IPS-NIHi7 (cell line): Measurements from ENCODE around the gene NACC2.

ENCODE experiments used
- DNase-seq: peaks from one replicate; pipeline ENCODE4 v3.0.0; 2012; ENCODE audit warnings: mixed read lengths; ENCODE audit errors: extremely low spot score

The NACC2 gene

DNA sequence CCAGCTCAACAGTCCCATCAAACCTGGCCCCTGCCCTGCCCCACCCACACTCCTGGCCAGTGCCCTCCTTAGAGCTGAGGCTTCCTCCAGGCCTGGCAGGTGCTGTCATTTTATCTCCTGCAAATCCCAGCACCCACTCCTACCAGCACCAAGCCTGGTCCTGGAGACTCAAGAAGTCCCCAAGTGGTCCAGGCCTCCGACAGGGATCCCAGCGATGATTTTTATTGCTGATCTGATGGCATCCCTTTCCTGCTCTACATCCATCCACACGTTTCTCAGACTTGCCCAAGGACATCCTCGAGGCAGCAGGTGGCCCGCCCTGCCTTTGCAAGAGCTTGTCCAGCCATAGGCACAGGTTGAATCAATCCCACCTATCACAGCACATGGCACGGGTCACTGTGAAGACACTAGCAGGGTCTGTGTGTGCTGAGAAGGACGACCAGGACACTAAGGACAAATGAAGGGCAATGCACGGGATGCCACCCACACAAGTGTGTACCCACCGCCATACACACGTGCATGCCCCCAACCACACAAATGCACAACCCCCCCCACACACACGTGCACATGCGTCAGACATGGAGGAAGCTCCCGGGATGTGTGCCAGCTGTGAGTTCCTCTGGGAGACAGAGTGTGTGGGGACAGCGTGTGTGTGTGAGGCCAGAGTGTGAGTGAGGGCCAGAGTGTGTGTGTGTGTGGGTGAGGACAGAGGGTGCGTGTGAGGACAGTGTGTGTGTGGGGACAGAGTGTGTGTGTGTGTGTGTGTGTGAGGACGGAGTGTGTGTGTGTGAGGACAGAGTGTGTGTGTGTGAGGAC, 71.5 kb downstream of the NACC2 start:
- no peak for DNase-seq

- no peak for DNase-seq
Observed at GRCh38 chr9:136022731-136023409, 72.2 kb downstream of the NACC2 start.

DNA sequence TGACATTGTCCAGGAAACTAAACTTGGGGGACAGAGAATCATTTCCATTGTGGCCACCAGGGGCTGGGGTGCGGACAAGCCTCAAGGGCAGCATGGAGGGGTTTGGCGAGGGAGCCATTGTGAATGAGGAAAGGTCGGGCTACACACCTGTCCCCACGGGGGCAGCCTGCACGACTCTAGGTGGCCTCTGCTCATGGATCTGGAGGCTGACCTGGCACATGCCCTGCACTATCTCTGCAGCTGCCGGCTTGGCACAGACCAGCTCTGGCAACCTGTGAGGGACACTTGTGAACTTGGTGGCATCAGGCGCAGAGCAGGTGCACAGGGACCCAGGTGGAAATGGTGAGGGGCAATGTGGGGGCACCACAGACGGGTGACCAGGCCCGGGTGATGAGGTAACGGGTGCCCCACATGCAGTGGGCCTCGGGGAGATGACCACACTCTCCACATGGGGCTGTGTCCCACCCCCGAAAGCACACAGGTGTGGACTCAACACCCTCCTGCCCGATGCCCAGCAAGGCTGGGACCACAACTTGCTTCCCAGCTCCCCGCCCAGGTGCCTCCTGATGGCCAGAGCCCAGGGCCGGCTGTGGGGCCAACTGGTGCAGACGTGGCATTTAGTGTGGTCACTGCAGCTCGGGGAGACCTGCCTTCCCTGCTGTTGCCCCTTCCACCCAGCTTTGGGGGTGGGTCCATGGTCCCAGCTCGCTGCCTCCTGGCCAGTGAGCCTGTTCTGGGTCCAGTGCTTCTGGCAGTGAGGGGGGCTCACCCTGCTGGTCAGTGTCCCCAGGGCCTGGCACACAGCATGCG, 73.0 kb downstream of the NACC2 start:
- no peak for DNase-seq

DNA sequence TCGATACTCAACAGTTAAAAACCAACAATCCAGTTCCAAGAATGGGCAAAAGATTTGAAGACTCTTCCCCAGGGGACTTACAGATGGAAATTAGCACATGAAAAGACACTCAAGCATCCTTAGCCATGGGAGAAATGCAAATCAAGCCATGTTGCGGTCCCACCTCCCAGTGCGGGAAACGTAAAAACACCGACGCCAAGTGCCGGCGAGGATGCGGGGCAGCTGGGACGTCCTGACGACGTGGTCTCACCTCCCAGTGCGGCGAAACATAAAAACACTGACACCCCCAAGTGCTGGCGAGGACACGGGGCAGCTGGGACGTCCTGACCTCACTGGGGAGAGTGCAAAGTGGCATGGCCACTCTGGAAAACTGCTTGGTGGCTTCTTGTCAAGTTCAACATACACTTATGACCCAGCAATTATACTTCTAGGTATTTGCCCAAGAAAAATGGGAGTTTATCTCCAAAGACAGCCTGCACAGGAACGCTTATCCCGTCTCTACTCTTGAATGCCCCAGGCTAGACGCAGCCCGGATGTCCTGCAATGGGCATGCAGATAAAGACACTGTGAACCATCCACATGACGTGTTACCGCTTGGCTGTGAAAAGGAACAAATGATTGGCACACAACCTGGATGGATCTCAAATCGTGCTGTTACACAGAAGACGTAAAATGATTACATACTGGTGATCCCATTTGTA, 73.8 kb downstream of the NACC2 start:
- no peak for DNase-seq

DNA sequence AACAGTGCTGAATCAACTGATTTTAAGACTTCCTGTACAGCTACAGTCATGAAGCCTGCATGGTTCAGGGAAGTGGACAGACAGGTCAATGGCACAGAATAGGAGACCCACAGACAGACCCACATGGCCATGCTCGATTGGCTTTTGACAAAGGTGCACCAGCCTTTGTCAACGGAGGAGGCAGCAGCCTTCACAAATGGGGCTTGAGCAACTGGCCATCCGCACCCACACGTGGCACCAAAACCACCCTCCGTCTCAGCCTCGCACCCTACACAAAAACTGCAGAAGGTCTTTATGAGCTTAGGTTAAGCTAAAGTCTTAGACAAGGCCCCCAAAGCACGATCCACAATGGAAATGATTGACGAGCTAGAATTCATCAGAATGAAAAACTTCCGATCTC, 74.4 kb downstream of the NACC2 start:
- DNase-seq, result no peak

DNA sequence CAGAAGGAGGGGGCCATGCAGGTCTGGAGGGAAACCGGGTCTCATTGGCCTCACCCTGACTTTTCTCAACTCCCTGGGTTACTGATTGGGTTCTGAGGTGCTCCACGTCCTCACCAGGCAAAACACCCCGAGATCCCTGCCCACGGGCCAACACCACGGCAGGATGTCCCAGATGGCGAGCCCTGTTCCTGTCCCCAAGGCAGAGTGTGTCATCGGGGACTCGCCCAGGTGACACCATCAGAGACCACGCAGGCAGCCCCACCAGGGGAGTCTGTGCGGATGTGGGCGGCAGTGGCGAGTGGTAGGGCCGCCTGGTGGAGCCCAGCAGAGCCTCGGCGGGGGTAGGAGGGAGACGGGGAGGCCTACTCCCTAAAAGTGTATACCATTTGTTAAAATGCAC, 74.9 kb downstream of the NACC2 start:
- DNase-seq, result no peak

DNA sequence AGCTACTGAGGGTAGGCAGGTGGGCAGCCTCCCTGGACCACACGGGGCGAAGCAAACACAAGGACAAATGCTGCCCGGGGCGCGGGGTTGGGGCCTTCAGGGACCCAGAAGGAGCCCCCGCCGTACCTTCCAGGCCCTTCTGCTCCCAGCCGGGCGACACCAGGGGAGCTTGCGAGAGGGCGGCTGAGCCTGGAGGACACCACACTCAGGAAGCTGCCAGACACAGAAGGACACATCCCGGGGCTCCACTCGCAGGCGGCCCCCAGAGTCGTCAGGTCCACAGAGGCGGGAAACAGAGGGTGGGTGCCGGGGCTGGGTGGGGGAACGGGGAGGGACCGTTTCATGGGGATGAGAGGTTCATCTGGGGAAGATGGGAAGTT, 75.4 kb downstream of the NACC2 start:
- no peak for DNase-seq

GRCh38 chr9:136019041-136019680, 75.9 kb downstream of the NACC2 start:
- no peak for DNase-seq

DNA sequence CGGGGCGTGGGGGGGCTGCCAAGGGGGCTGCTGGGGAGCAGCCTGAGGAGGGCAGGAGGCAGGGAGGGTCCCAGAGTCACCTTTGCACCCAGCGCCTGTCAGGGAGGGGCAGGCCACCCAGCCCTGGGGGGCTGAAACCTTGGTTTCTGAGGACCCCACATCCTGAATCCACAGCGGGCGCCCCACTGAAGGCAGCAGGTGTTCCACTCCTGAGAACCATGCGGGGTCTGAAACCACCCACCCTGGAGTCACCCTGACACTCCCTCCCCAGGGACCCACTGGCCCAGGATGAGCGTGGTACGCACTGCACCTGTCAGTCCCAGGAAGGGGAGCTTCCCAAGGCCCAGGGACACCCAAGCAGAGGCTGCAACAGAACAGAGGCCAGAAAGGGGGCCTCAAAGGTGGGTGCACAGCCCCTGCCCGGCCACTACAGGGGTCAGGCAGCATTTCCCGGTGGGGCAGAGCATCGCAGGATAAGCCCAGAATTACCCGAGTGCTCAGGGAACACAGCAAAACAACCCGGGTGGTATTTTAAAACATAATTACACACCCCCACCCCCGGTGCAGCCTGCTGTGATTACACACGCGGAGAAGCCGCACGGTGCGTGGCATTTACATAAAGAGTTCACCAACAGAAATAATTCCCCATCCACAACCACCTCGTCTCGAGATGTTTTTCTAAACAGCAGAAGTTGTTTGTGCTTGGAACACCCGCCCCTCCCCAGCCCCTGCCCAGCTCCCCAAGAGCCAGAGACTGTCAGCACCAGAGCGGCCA, 76.6 kb downstream of the NACC2 start:
- DNase-seq, result no peak

DNA sequence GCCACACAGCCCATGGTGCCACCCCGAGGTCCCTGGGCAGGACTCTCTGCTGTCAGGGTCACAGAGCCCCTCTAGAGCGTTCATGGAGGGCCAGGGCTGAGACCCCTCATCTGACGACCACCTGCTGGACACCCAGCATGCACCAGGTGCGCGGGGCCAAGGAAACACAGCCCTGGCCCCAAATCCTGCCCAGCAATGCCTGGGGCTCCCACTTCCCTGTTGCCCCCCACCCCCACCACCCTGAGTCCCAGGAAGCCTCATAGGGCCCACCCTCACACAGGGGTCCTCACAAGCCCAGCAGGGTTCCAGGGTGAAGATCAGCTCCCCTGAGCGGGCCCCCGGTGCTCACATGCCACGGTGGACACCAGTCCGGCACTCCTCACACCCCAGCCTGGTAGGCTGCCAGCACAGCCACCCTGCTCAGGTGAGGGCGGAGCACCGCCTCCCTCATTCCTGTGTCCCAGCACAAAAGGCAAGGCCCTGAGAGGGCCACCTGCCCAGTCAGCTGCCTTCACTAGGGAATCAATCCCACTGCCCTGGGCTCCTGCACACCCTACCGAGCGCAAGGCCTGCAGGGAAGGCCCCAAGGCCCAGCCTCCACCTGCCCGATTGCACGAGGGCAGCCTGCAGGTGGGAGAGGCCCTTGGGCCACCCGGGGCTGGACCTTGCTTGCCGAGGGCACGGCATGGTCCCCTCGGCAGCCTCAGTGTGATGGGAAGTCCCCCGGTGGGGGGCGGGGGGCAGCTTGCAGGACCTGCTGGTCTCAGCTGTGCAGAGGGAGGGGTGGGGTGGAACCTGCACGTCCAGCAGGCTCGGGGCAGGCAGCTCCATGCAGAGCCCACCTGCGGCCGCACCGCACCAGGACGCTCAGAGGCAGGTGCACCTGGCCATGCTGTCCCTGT, 77.5 kb downstream of the NACC2 start:
- DNase-seq, result no peak

- DNase-seq, result no peak
Observed at GRCh38 chr9:136016572-136017288, 78.4 kb downstream of the NACC2 start.

DNA sequence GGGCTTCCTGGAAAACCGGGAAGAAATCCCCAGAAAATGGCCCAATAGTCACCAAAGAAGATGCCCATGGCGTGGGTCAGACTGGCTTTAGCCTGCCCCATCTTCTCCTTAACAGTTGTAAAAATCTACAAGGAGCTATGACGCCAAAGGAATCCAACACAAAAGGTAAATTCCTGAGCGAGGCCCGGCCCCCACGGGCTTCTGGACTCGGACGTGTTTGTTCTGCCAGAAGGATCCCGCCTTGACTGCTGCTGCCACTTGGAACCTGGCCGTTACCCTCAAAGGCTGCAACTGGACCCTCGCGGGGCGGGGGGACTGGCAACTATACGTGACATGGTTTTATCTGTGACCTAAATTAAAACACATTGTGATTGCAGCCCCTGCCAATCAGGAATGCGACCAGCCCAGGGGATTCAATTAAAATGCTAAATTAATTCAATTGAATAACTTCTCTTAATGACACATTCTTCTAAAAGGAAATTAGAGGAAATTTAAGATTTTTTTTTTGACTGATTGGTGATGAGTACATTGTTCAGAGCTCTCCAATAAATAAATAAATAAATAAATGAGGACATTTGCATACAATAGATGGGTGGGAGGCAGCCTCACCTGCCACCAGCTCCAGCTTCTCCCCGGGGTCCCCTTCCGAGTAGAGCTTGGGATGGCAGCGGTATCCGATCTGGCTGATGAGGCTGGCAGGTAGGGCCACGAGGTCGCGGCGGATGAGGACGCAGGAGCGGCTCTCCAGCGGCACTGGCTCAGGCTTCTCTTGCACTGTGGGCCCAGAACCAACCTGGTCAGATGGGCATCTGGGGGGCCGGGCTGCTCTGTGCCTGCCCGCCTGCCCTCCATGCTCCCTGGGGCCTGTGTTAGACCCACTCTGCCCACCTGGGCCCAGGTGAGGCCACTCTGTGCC, 79.2 kb downstream of the NACC2 start:
- no peak for DNase-seq

DNA sequence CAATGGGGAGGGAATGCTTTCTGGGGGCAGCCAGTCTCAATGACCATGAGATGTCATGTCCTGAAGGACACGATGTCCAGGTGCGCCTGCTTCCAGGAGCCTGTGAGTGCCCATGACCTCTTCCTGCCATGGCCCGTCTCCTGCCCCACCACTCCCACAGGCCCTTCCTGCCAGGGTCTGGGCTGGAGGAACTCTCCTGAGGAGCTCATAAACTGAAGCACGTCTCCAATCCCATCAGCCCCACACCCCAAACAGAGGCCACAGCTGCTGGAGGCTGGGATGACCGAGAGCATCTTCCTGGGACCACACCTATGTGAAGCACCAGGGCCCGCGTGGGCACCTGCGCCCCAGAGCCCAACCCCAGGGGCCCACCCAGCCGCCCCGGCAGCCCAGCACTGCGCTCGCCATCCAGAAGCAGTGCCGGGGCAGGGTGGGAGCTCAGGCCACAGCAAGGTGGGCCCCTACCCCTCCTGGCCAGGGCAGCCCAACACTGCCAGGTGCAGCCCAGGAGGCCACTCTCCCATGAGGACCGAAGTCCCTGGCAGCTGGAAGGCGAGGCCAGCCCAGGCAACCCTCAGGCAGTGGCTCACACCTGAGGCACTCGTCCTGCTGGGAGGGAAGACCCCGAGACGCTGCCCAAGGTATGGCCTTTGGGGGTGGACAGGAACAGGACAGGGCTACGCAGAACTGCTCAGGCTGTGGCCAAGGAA, 80.0 kb downstream of the NACC2 start:
- DNase-seq, result no peak

- DNase-seq, result no peak
Observed at GRCh38 chr9:136014147-136014923, 80.8 kb downstream of the NACC2 start.

DNA sequence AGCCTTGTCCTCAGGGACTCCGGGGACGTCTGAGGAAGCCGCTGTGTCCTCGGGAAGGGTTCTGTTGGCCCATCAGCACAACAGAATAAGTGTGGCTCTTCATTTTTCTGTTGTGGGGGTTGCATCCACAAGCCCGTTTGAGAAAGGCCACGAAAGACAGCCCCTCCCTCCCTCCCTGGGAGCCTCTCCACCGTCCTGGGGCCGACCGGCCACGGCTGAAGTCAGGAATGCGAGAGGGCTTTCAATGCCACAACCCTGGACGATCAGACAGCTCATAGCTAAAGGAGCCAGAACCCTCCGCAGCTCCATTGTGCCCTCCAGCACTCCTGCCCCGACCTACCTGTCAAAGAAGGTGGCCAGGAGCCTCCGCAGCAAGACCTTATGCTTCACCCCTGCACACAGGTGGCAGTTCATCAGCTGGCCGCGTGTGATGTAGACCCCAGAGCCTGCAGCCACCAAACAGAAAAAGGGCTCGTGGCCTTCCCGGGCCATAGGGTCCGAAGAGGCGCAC, 81.5 kb downstream of the NACC2 start:
- no peak for DNase-seq

GRCh38 chr9:136013116-136013515, 82.0 kb downstream of the NACC2 start:
- no peak for DNase-seq
